Ovary (tissue), 9 donors: ENCODE results near the gene GNG2. TPM values are rescaled to one million over a fixed set of nuclear protein-coding genes. Genes with fewer than 3 reads are reported as not detected.
"Not testable (repeated sequence)": the region's sequence is repeated elsewhere in the genome, so short reads cannot be mapped to it uniquely, and the experiment has no call there.

Source experiments
- DNase-seq, 5 donors: peaks; one replicate each; pipeline ENCODE4 v3.0.0-alpha.2; 2019 to 2020
- H3K27ac ChIP-seq, 2 donors: fragments of 200-600 bp; one replicate each; pipeline versions ENCODE4 v1.5.1 to v1.8.0; 2019 to 2022
- H3K27me3 ChIP-seq: fragments of 200-600 bp; one replicate; pipeline ENCODE4 v1.8.0; 2022
- H3K36me3 ChIP-seq: fragments of 200-600 bp; sonication (generic); one replicate; pipeline ENCODE4 v1.5.1; 2019
- H3K4me1 ChIP-seq: one replicate; pipeline ENCODE4 v1.8.1; 2013; ENCODE audit warnings: mild to moderate bottlenecking, moderate library complexity; ENCODE audit not compliant: insufficient read depth
- H3K4me3 ChIP-seq: fragments of 200-600 bp; sonication (generic); one replicate; pipeline ENCODE4 v1.5.1; 2017
- H3K9me3 ChIP-seq, 2 donors: fragments of 200-600 bp in 1 of 2; sonication (generic) in 1 of 2; one replicate each; pipeline versions ENCODE4 v1.5.1 to v1.8.1; 2013 to 2019; ENCODE audit warnings: mild to moderate bottlenecking in 1 of 2, moderate library complexity in 1 of 2
- EP300 ChIP-seq: sonication (generic); formaldehyde crosslinking; IDR thresholded peaks from one replicate; pipeline ENCODE4 v1.6.1; 2017; ENCODE audit warnings: antibody characterized with exemption
- POLR2A ChIP-seq: fragments of 450-650 bp; IDR thresholded peaks from one replicate; pipeline ENCODE4 v1.6.1; 2017; ENCODE audit warnings: antibody characterized with exemption, mild to moderate bottlenecking, moderate library complexity
- WGBS, 3 donors: extraction: QIAGEN DNeasy Blood & Tissue Kit in 1 of 3; methylation state at CpG; one replicate each; pipeline versions ENCODE4 v1.1.5 to v1.1.7; 2013 to 2017; 5-methylcytosine and 5-hydroxymethylcytosine counted together
- intact Hi-C, 4 donors: fragments of 100-400 bp; cut with DNase I; formaldehyde crosslinking; loops; one replicate each; pipeline versions ENCODE4 v1.11.0 to v1.15.1; 2022 to 2023
- polyA plus RNA-seq, 2 donors: library from polyadenylated mRNA; stranded (reverse); fragments of 200-250 nt in 1 of 2; fragments of 350-450 nt in 1 of 2; fragmentation: Illumina TruSeq in 1 of 2; extraction: RNeasy Lipid Tissue Mini Kit (QIAGEN cat#74804) in 1 of 2; gene quantifications; one replicate each; pipeline ENCODE4 v1.2.3, GENCODE V29; 2013 to 2014
- total RNA-seq, 7 donors: library from RNA; depleted of rRNA in 2 of 7; stranded (reverse); fragments of >200 nt in 2 of 7; fragmentation: NEBNext Ultra II Directional in 3 of 7; extraction: Animal tissue kit (Norgen Biotek cat#: 25700) in 3 of 7; gene quantifications; one replicate each; pipeline versions ENCODE4 v1.1.0 to v1.2.4, GENCODE V29; 2016 to 2023
- TF ChIP-seq, protein P1 (sequence below), 3 donors: fragments of 450-650 bp in 2 of 3; fragments of 200-600 bp in 1 of 3; IDR thresholded peaks; one replicate each; pipeline versions ENCODE4 v1.5.1 to v1.8.0; 2016 to 2022; ENCODE audit warnings: antibody characterized with exemption in 3 of 3, mild to moderate bottlenecking in 1 of 3
- donor health status: DM: no; HTN: no; CAD: no; lungs with moderate emphysema.
- donor health status: DM: no; HTN: no; CAD: no.
- donor health status: Bipolar disorder and iron deficiency.
- donor health status: DM: yes; HTN: yes; CAD: no.
- donor health status: DM: no; HTN: no; CAD: no.
- donor health status: DM: yes; HTN: yes; CAD: no.

Gene GNG2
- total and polyA plus RNA-seq, 9 donors: 9.4 to 29.4 (median 11.4) TPM

DNA sequence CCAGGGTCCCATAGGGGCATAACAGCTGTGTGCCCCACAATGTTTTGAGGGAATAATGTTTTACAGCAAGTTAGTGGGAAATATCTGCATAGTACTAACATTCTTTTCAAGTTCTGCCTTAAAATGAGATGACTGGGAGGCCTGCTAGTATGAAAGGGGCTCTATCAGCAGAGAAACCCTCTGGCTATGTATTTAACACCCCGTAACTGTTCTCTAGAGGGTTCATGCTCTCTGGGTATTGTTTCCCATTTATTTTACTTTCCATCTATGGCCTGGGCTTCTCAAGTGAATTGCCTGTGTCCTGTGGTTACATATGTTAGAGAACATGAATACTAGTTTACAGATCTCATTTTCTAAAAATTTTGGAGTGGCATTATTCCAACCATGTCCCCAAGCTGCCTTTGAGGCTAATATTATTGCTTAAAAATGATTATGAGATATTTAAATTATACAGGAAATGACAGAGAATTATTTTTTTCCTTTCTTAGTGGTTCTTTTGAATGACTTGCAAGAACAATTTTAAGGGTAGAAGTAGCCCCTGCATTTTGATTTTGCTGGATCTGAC is 37.5 kb downstream of the GNG2 start:
- Histone ChIP-seq H3K36me3 (no peaks in the 10 kb centered on the region), H3K4me3 (no peak overlapping the region), H3K27ac (no peak overlapping the region), H3K27me3 (no peaks in the 10 kb centered on the region), H3K4me1 (no peaks in the 10 kb centered on the region), H3K9me3 (no peaks in the 10 kb centered on the region)
- 96 to 100% (median 98%) methylated on average over 1 of the region's 1 CpG for WGBS, 3 donors
- TF ChIP-seq, protein P1, sequence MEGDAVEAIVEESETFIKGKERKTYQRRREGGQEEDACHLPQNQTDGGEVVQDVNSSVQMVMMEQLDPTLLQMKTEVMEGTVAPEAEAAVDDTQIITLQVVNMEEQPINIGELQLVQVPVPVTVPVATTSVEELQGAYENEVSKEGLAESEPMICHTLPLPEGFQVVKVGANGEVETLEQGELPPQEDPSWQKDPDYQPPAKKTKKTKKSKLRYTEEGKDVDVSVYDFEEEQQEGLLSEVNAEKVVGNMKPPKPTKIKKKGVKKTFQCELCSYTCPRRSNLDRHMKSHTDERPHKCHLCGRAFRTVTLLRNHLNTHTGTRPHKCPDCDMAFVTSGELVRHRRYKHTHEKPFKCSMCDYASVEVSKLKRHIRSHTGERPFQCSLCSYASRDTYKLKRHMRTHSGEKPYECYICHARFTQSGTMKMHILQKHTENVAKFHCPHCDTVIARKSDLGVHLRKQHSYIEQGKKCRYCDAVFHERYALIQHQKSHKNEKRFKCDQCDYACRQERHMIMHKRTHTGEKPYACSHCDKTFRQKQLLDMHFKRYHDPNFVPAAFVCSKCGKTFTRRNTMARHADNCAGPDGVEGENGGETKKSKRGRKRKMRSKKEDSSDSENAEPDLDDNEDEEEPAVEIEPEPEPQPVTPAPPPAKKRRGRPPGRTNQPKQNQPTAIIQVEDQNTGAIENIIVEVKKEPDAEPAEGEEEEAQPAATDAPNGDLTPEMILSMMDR (IDR thresholded peaks at IDR 0.05): no peak
- TF ChIP-seq POLR2A (no peak), EP300 (no peak)
- intact Hi-C loops: no loop called here
- no peak for DNase-seq

DNA sequence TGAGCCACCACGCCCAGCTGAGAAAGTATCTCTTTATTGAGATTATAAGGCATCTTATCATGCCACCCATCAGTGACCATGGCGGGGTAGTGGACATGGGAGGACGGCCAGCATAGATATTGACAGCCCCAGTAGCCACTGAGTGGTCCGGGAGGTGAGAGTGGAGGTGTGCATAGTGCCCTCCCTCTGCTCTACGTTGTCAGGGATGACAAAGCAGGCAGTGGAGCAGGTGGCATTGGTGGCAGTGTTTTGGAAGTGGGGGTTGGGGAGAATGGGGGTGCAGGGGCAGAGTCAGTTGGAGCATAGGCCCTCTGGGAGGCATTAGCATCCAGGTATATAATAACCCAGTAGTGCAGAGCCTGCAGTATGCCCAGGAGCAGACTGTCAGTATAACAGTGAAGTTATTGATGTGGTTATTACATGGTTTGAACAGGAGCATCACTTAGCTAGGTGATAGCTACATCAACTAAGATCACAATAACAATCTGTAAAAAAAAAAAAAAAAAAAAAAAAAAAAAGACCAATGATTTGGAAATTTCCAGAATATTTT is 41.1 kb downstream of the GNG2 start:
- TF ChIP-seq POLR2A: no peak
- no peak for TF ChIP-seq EP300
- TF ChIP-seq, protein P1 (IDR thresholded peaks at IDR 0.05): no peak
- intact Hi-C loops: no loop called here
- Histone ChIP-seq H3K36me3 (no peaks in the 10 kb centered on the region), H3K4me3 (no peak overlapping the region), H3K27ac (no peak overlapping the region), H3K4me1 (no peaks in the 10 kb centered on the region), H3K27me3 (no peaks in the 10 kb centered on the region), H3K9me3 (no peaks in the 10 kb centered on the region)
- DNase-seq: no peak
- WGBS, 3 donors: 96 to 100% (median 96%) methylated on average over 5 of the region's 5 CpGs

DNA sequence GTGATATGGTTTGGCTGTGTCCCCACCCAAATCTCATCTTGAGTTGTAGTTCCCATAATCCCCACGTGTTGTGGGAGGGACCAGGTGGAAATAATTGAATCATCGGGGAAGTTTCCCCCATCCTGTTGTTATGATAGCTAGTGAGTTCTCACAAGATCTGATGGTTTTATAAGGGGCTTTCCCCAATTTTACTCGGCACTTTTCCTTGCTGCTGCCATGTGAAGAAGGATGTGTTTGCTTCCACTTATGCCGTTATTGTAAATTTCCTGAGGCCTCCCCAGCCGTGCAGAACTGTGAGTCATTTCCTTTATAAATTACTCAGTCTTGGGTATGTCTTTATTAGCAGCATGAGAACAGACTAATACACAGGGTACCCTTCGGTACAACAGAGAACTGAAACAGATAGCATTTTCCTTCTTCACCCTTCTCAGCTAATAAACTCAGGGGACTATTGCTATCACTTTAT is 45.3 kb downstream of the GNG2 start:
- H3K27ac ChIP-seq, H3K4me3 ChIP-seq, H3K27me3 ChIP-seq, H3K9me3 ChIP-seq, DNase-seq, H3K36me3 ChIP-seq, intact Hi-C loops, H3K4me1 ChIP-seq: not testable (repeated sequence)
- WGBS, 3 donors: 60 to 66% (median 63%) methylated on average over 6 of the region's 6 CpGs

DNA sequence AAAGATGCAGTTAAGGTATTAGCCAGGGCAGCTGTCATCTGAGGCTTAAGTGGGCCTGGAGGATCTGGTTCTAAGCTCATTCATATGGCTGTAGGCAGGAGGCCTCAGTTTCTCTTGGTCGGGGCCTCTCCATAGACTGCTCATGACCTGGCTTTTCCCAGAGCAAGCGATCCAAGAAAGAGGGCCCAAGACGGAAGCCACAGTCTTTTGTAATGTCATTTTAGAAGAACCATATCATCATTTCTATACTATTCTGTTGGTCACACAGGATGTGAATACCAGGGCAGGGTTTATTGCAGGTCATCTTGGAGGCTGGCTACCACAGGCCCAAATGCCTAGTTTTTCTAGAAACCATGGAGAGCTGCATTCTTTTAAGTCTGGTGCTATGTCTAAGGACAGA is 47.7 kb downstream of the GNG2 start:
- Histone ChIP-seq H3K27ac (no peak overlapping the region), H3K4me1 (no peaks in the 10 kb centered on the region), H3K27me3 (no peaks in the 10 kb centered on the region), H3K9me3 (no peaks in the 10 kb centered on the region), H3K4me3 (no peak overlapping the region), H3K36me3 (no peaks in the 10 kb centered on the region)
- intact Hi-C loops: no loop called here
- TF ChIP-seq EP300 (no peak), POLR2A (no peak)
- TF ChIP-seq, protein P1 (IDR thresholded peaks at IDR 0.05): no peak
- WGBS, 3 donors: 95 to 97% (median 96%) methylated on average over 3 of the region's 3 CpGs
- no peak for DNase-seq

DNA sequence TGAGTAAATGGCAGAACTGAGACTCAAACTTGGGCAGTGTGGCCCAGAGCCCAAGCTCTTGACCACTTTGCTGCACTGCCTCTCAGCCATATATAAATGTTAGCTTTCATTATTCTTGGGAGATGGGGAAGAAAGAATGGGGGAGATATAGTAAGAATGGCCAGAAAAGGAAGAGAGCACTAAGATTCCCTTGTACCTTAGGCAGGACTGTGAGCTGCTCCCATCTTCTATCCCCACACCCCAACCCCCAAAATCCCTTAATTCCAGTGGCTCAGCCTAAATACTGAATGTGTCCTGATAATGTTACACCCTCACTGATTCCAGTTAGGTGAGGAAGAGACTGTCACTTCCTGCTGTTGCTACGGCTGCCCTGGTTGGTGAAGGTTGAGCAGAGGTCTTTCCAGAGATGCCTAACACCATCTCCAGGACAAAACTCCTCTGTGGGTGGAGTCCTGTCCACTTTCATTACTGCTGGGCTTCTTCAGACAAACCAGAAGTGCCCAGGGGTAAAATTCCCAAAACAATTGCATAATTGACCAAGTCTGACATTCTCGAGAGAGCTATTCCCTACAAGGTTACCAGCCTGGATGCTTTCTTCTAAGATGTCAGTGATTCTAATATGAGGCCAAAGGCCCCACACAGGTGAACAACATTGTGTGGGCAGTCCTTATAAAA is 51.8 kb downstream of the GNG2 start:
- TF ChIP-seq EP300: no peak
- TF ChIP-seq POLR2A: no peak
- TF ChIP-seq, protein P1 (IDR thresholded peaks at IDR 0.05): no peak
- WGBS, 3 donors: 56 to 73% (median 62%) methylated on average over 2 of the region's 2 CpGs
- Histone ChIP-seq H3K9me3 (no peaks in the 10 kb centered on the region), H3K4me3 (no peak overlapping the region), H3K27me3 (no peaks in the 10 kb centered on the region), H3K36me3 (no peaks in the 10 kb centered on the region), H3K27ac (no peak overlapping the region), H3K4me1 (peaks cover 2% of the 10 kb centered on the region)
- DNase-seq: no peak
- intact Hi-C loops: no loop called here
